Skin of body (tissue), 2 donors: ENCODE data around the gene CKAP4. TPM values are rescaled to one million over a fixed set of nuclear protein-coding genes. Genes with fewer than 3 reads are reported as not detected.

ENCODE experiments used
- DNase-seq: peaks from one replicate; lab custom pipeline; 2025; lab: John Stamatoyannopoulos, UW
- total RNA-seq: library from RNA; depleted of rRNA; stranded (reverse); fragments of >200 nt; gene quantifications from one replicate; pipeline ENCODE4 v1.2.3, GENCODE V29; 2014

The CKAP4 gene
- total RNA-seq, 1 donor from 2014 or later: 71.5 TPM

- no peak for DNase-seq
Measured at GRCh38 chr12:106240821-106241220, 7.0 kb downstream of the CKAP4 start.

- no peak for DNase-seq
Measured at GRCh38 chr12:106239951-106240335, 7.9 kb downstream of the CKAP4 start.

- DNase-seq: no peak
Measured at GRCh38 chr12:106239241-106239950, 8.4 kb downstream of the CKAP4 start.

GRCh38 chr12:106238146-106238545 is 9.7 kb downstream of the CKAP4 start:
- no peak for DNase-seq

- no peak for DNase-seq
Measured at GRCh38 chr12:106235770-106236169, 12.1 kb downstream of the CKAP4 start.

- DNase-seq: no peak
Measured at GRCh38 chr12:106234449-106234848, 13.4 kb downstream of the CKAP4 start.

- no peak for DNase-seq
Measured at GRCh38 chr12:106233011-106233410, 14.8 kb downstream of the CKAP4 start.

- DNase-seq: no peak
Measured at GRCh38 chr12:106229036-106229591, 18.7 kb downstream of the CKAP4 start.

GRCh38 chr12:106228320-106228710 is 19.5 kb downstream of the CKAP4 start:
- no peak for DNase-seq

- no peak for DNase-seq
Measured at GRCh38 chr12:106227641-106228319, 20.0 kb downstream of the CKAP4 start.

- DNase-seq: peak; percentile 56
Measured at GRCh38 chr12:106226884-106227640, 20.8 kb downstream of the CKAP4 start.

GRCh38 chr12:106224355-106224706 is 23.5 kb downstream of the CKAP4 start:
- DNase-seq: no peak

- peak; percentile 74 for DNase-seq
Measured at GRCh38 chr12:106223485-106224354, 24.1 kb downstream of the CKAP4 start.

GRCh38 chr12:106220536-106220935 is 27.3 kb downstream of the CKAP4 start:
- DNase-seq: no peak

- DNase-seq: no peak
Measured at GRCh38 chr12:106219043-106219442, 28.8 kb downstream of the CKAP4 start.

GRCh38 chr12:106217706-106218105 is 30.1 kb downstream of the CKAP4 start:
- no peak for DNase-seq

GRCh38 chr12:106214571-106214970 is 33.2 kb downstream of the CKAP4 start:
- no peak for DNase-seq

- DNase-seq: no peak
Measured at GRCh38 chr12:106213662-106214061, 34.2 kb downstream of the CKAP4 start.

GRCh38 chr12:106211973-106212372 is 35.8 kb downstream of the CKAP4 start:
- no peak for DNase-seq

- no peak for DNase-seq
Measured at GRCh38 chr12:106205208-106206069, 42.4 kb downstream of the CKAP4 start.
